HepG2 (cell line): ENCODE measurements around the gene ALPK3. TPM values are rescaled to one million over a fixed set of nuclear protein-coding genes. Genes with fewer than 3 reads are reported as not detected.
A peak's percentile ranks its signal among the peaks of the same experiment; 100 is the strongest.

Experiments
- AKAP8 ChIP-seq: sonication (generic); formaldehyde crosslinking; IDR thresholded peaks from 2 replicates; pipeline ENCODE4 v1.5.1; 2020; ENCODE audit warnings: mild to moderate bottlenecking, missing genetic modification reagents
- ATF7-NPFF ChIP-seq: sonication (generic); formaldehyde crosslinking; IDR thresholded peaks from 2 replicates; pipeline ENCODE4 v1.8.1; 2023; ENCODE audit warnings: mild to moderate bottlenecking, low read depth, missing genetic modification reagents, moderate library complexity
- KLF13 ChIP-seq: sonication (generic); formaldehyde crosslinking; IDR thresholded peaks from 2 replicates; pipeline ENCODE4 v1.4.0; 2020; ENCODE audit warnings: mild to moderate bottlenecking, missing genetic modification reagents
- KMT2A ChIP-seq: sonication (generic); formaldehyde crosslinking; IDR thresholded peaks from 2 replicates; pipeline ENCODE4 v1.4.0; 2020; ENCODE audit warnings: missing genetic modification reagents
- MAX ChIP-seq: IDR thresholded peaks from 2 replicates; pipeline ENCODE4 v1.6.1; 2012; ENCODE audit warnings: inconsistent platforms
- MIER3 ChIP-seq: IDR thresholded peaks from 2 replicates; pipeline ENCODE4 v1.6.1; 2016; ENCODE audit warnings: missing compliant biosample characterization, borderline replicate concordance
- MIXL1 ChIP-seq: IDR thresholded peaks from 2 replicates; pipeline ENCODE4 v1.6.1; 2016
- MTF1 ChIP-seq: sonication (generic); formaldehyde crosslinking; IDR thresholded peaks from 2 replicates; pipeline ENCODE4 v1.5.0; 2020; ENCODE audit warnings: missing genetic modification reagents
- PRDM15 ChIP-seq: sonication (generic); formaldehyde crosslinking; IDR thresholded peaks from 2 replicates; pipeline ENCODE4 v1.4.0; 2020; ENCODE audit warnings: missing genetic modification reagents
- SIX4 ChIP-seq: sonication (generic); formaldehyde crosslinking; IDR thresholded peaks from 2 replicates; pipeline ENCODE4 v1.4.0; 2020; ENCODE audit warnings: missing genetic modification reagents
- TEF ChIP-seq: sonication (generic); formaldehyde crosslinking; IDR thresholded peaks from 2 replicates; pipeline ENCODE4 v1.5.0; 2020; ENCODE audit warnings: missing genetic modification reagents
- ZKSCAN1 ChIP-seq: fragments of 150-350 bp; IDR thresholded peaks from 2 replicates; pipeline ENCODE4 v1.6.1; 2014; ENCODE audit warnings: low read length
- ZNF205 ChIP-seq: IDR thresholded peaks from 2 replicates; pipeline ENCODE4 v1.6.1; 2018; ENCODE audit warnings: missing biosample characterization, missing genetic modification reagents
- ZNF646 ChIP-seq: sonication (generic); formaldehyde crosslinking; IDR thresholded peaks from 2 replicates; pipeline ENCODE4 v1.9.0; 2021; ENCODE audit warnings: mild to moderate bottlenecking, missing genetic modification reagents
- ZNF704 ChIP-seq: sonication (generic); formaldehyde crosslinking; IDR thresholded peaks from 2 replicates; pipeline ENCODE4 v1.8.1; 2023; ENCODE audit warnings: mild to moderate bottlenecking, inconsistent platforms, moderate library complexity, missing genetic modification reagents, borderline replicate concordance
- ZSCAN22 ChIP-seq: sonication (generic); formaldehyde crosslinking; IDR thresholded peaks from 2 replicates; pipeline ENCODE4 v1.4.0; 2020; ENCODE audit warnings: mild to moderate bottlenecking, missing genetic modification reagents
- polyA plus RNA-seq, 8 experiments: library from polyadenylated mRNA; depleted of rRNA in 3 of 8; stranded (reverse) in 7 of 8; unstranded in 1 of 8; fragments of >200 nt; fragmentation: Illumina TruSeq in 4 of 8; extraction: Trizol in 4 of 8; gene quantifications; 2 replicates each; pipeline versions ENCODE4 v1.2.1 to v1.2.3, GENCODE V29; 2011 to 2016; ENCODE audit warnings: low read depth in 4 of 8, missing spikeins in 1 of 8, mixed read lengths in 1 of 8; ENCODE audit not compliant: insufficient read depth in 1 of 8
- total RNA-seq, 5 experiments: library from RNA; depleted of rRNA; stranded (reverse); fragments of >200 nt; fragmentation: Illumina TruSeq; extraction: Trizol; gene quantifications; 2 replicates each; pipeline ENCODE4 v1.2.3, GENCODE V29; 2016; ENCODE audit warnings: low read depth in 1 of 5

The ALPK3 gene
- total and polyA plus RNA-seq, 2 of the 13 experiments (the other 11 are each of a cell fraction or from before 2014, with no cell fraction given): 0.04 to 0.42 TPM

GRCh38 chr15:84883916-84884781, 67.0 kb downstream of the ALPK3 start, which contains the start of gene SLC28A1 (continued):
- TF ChIP-seq TEF (CRISPR knock-in tag) (no peak), ZNF704 (CRISPR knock-in tag) (no peak), ZKSCAN1 (no peak), ZNF646 (CRISPR knock-in tag) (0 out of 2 replicates have a peak, but pooled peaks have one; percentile 19), AKAP8 (CRISPR knock-in tag) (no peak), MTF1 (CRISPR knock-in tag) (no peak), ZNF205 (no peak), ZSCAN22 (CRISPR knock-in tag) (no peak), SIX4 (no peak), KLF13 (CRISPR knock-in tag) (no peak), MIER3 (0 out of 2 replicates have a peak, but pooled peaks have one; percentile 24), KMT2A (CRISPR knock-in tag) (no peak), MIXL1 (CRISPR knock-in tag) (peak; percentile 67; the same call in 1 of the 2 replicates), MAX (peak; percentile 75), PRDM15 (CRISPR knock-in tag) (no peak), ATF7-NPFF (CRISPR knock-in tag) (no peak)
